ENCODE data around the gene SH3BGRL.

SH3BGRL gene

GRCh38 chrX:81201671-81202455 lies at the start of gene SH3BGRL, which contains the start of gene HMGN5:
TSS of gene SH3BGRL (plus strand) at chrX:81202102. CDS start at chrX:81202201, 99 bp downstream.
TSS of gene HMGN5 (minus strand) at chrX:81201913. CDS start at chrX:81121549, 80,364 bp downstream.
- peak; percentile 50 for DNase-seq

DNA sequence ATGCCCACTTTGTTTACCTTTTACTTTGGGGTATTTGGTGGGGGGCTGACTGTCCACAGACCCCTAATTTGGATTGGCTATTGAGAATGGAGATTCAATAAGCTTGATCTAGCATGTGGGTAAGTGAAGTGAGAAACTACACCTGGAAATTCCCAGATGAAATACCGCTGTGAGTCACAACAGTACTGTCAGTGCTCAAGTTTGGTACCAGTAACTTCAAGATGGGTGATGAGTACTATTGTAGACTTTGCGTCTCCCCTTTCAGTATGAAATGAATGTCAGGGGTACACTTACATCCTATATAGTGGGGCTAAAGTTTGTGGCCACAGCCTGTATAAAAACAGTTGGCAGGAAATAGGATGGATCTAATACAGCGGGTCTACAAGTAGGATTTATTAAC lies 33.5 kb upstream of the SH3BGRL start:
- DNase-seq = no peak

DNA sequence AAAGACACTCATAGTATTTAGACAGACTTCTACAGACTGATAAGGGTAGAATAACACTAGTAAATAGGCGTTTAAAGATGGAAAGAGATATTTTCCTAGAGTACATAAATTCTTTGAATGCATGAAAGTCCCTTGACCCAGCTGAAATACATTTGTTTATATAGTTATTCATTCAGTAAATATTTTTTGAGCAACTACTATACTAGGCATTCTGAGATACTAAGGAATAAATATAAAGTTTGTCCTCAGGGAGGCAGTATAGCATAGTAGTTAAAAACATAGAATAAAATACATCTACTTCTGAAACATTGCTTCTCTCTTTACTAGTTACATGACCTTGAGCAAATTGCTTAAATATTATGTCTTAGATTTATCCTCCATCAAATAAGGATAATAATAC lies 27.6 kb upstream of the SH3BGRL start:
- DNase-seq = no peak

DNA sequence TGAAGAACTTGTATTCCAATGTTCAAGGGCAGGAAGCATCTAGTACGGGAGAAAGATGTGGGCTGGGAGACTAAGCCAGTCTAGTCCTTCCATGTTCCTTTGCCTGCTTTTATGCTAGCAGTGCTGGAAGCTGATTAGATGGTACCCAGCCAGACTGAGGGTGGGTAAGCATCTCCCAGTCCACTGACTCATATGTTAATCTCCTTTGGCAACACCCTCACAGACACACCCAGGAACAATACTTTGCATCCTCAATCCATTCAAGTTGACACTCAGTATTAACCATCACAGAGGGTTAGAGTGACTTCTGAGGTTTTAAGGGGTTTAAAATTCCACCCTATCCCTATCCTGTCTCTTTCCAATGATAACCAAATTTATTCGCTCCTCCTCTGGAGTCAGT lies 6.6 kb upstream of the SH3BGRL start:
- DNase-seq = no peak

GRCh38 chrX:81195712-81196111 lies 6.2 kb upstream of the SH3BGRL start:
- peak; percentile 34 for DNase-seq

- no peak for DNase-seq
Measured at GRCh38 chrX:81201071-81201470, 831 bp upstream of the SH3BGRL start.

DNA sequence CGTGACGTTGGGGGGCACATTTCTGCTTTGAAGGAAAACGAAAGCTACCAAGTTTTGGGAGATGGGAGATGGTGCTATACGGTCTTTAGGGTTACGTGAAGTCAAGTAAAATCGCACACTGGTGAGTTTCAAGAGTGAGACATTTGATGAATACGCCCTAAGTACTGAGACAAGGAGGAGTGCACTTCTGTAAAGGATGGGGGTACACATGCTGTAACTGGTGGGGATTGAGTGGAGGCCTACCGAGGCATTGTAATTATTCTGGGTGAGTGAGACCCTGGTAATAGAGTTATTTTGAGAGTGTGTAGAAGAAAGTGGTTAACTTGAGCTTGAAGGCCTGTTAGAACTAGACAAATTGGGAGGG lies 536 bp downstream of the SH3BGRL start:
- DNase-seq = no peak

DNA sequence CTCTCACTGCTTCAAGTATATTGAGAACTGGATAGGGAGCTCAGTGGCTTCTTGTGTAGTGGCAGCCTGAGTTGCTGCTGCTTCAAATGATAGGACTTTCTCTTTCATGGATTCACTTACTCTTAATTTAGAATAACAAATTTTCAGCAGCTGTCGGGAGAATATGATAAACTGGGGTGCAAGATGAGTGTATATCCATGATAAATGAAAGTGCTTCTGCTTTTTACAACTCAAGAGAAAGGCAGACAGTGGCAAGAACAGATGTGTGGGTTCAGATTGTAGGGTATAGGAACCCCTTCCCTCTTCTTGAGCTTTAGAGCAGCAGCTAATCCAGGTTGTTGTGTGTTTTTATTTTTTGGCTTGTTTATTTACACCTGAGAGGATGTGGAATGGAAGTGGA lies 1.0 kb downstream of the SH3BGRL start:
- no peak for DNase-seq

GRCh38 chrX:81205551-81205950 lies 3.6 kb downstream of the SH3BGRL start:
- no peak for DNase-seq

DNA sequence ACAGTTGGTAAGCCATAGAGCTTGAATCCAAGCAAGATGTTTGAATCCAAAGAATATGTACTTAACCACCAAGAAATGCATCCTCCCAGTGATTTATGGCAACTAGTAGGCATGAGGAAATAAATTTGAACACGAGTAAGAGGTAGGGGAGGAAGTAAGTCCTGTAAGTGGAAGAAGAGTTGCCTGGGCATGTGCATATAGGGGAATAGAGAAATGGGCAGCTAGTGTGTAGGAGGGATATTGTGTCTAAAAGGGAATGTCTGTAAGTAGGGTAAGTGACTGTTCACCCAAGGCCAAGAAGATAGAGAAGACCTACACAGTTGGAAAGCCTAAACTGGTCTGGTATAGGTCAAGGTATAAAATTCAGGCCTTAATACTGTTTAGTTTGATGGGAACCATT lies 4.6 kb downstream of the SH3BGRL start:
- DNase-seq = no peak

GRCh38 chrX:81208916-81209315 lies 7.0 kb downstream of the SH3BGRL start:
- DNase-seq = no peak

DNA sequence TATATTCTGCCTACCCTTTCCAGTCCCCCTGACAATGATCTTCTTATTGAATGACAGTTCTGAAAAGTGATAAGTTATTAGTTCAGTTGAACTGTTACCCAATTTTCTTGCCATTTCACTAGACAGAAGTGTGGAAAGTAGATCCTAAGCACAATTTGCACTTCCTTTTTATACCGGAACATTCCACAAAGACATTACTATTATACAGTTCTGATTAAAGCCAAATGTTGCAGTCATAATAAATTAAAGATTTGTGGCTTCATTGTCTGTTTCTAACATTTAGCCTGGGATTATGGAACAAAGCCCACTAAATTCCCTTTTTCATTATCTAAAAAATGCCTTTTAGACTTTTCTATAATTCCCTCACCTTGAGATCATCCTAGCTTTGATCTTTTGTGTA lies 13.8 kb downstream of the SH3BGRL start:
- no peak for DNase-seq

- no peak for DNase-seq
Measured at GRCh38 chrX:81229229-81229628, 27.3 kb downstream of the SH3BGRL start.

DNA sequence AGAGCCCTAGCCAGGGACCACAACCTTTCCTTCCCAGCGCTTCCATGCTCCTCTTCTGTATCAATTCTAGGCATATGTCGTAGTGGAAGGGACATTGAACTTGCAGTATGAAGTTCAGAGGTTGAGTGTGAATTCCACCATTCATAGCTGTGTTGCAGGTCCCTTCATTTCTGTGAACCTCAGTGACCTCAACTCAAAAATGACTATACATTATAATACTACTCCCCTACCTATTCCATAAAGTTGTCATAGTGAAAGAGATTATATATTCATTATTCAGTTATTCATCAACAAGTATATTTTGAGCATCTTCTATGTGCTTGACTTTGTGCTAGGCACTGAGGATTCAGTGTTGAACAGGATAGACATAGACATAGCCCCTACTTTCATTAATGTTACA lies 28.0 kb downstream of the SH3BGRL start:
- DNase-seq = no peak

DNA sequence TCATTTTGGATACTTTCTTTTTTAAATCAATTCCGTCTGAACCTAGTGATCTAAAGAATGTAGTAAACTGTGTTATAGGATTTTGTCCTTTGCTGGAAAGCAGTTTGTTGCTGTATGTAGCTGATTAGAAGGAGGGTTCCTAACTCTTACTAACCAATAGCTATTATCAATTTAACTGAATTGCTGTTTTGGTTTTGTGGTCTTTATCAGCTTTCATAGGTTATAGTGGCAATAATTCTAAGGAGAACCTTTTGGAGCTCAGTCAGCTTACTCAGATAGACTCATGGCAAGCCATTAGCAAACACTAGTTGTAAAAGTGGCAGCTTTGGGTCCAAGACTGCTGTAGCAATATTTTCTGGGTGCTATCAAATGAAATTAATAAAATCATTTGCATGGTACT lies 29.6 kb downstream of the SH3BGRL start:
- DNase-seq = no peak

- no peak for DNase-seq
Measured at GRCh38 chrX:81232218-81232617, 30.3 kb downstream of the SH3BGRL start.

DNA sequence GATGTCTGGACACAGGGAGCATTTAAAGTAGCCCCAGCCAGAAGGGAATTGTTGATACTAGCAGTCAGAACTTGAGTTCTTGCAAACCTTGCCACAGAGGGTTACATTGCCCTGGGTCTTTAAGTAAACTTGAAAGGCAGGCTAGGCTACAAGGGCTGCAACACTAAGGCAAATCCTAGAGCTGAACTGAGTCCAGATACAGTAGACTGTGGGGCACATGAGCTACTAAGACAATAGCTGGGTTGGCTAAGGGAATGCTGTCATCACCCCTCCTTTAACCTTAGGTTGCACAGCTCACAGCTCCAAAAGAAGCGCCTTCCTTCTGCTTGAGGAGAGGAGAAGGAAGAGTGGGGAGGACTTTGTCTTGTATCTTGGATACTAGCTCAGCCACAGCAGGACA lies 35.6 kb downstream of the SH3BGRL start:
- no peak for DNase-seq

- no peak for DNase-seq
Measured at GRCh38 chrX:81238166-81238565, 36.3 kb downstream of the SH3BGRL start.

DNA sequence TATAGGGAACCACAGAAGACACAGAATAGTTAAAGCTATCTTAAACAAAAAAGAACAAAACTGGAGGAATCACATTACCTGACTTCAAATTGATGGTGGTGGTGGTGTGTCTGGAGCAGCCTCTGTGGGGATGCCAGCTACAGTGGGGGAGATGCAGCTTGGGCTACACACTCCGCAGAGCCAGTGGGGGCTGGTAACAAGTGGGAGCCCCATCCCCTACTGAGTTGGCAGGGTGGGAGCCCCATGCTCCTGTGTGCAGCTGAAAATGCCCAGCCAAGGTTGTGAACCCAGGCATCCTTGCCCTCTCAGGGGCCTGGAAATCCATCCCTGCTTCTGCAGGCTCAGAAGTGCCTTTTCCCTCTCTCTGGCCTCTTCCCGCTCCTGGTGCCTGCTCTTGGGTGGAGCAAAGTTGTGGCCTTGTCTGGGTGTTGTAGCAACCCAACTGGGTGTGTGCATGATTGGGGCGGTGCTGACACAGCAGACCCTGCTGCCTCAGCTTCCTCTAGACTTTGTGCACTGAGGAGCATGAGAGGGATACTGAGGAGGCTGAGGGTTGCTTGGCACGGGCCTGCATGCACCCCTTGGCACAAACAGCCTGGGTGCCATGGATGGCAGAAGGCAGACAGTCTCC lies 38.9 kb downstream of the SH3BGRL start:
- no peak for DNase-seq

DNA sequence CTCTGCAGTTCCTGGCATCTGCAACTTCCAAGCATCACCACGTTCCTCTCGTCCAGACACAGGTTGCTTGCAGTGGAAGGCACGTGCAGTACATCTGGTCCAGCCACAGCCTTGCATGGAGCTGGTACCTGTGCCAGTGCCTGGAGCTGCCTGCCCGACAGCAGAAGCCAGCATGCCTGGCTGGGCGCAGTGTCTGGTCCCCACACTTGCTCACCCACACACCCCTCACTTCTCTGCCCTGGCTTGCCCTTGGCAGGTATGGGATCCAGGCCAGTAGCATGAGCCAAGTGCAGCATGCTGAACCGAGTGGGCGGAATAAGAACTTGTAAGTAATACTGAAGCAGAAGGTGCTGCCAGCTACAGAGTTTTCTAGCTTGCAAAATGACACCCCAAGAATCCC lies 39.9 kb downstream of the SH3BGRL start:
- no peak for DNase-seq

DNA sequence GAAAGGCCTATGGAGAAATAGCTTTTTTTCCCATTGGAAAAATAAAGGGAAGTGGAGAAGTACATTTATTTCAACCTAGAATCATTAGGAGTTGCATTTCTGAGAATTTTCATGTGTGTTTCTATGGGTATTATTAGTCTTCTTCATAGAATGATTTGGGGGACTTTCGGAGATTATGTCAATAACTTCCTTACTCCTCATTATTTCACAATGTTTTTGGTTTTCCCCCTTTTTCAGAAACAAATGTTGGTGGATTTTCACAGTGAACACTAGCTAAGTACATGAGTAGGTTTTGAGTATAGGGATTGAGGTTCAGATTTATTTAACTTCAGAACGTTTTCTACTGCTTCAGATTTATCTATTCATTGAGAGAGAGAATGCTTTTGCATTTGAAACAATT lies 54.0 kb downstream of the SH3BGRL start:
- DNase-seq = no peak

GRCh38 chrX:81257817-81258216 lies 55.9 kb downstream of the SH3BGRL start:
- DNase-seq = no peak

GRCh38 chrX:81259020-81259713 lies 57.3 kb downstream of the SH3BGRL start:
- DNase-seq = no peak

All from stimulated activated CD4-positive, alpha-beta T cell treated with anti-CD3 and anti-CD28 coated beads, Interleukin-12 subunit alpha, Interleukin-12 subunit beta, amount 100 ng/mL, for 4 hours (primary cell).